GM10847 (cell line): ENCODE measurements around the gene CSK.

Source experiments
- POLR2A ChIP-seq: IDR thresholded peaks from 2 replicates; pipeline ENCODE4 v1.6.1; 2011; ENCODE audit not compliant: insufficient read length; ENCODE audit errors: extremely low read depth

The CSK gene

GRCh38 chr15:74782259-74783071 lies 585 bp downstream of the CSK start:
- TF ChIP-seq POLR2A: no peak

- no peak for TF ChIP-seq POLR2A
Observed at GRCh38 chr15:74783072-74783807, 1.4 kb downstream of the CSK start.

GRCh38 chr15:74783808-74784175 lies 1.9 kb downstream of the CSK start:
- TF ChIP-seq POLR2A: no peak

- no peak for TF ChIP-seq POLR2A
Observed at GRCh38 chr15:74784426-74785193, 2.7 kb downstream of the CSK start.

GRCh38 chr15:74785194-74786032 lies 3.5 kb downstream of the CSK start:
- TF ChIP-seq POLR2A: no peak

- no peak for TF ChIP-seq POLR2A
Observed at GRCh38 chr15:74786551-74787165, 4.8 kb downstream of the CSK start.

GRCh38 chr15:74787251-74788041 lies 5.6 kb downstream of the CSK start:
- peak; percentile 47 for TF ChIP-seq POLR2A

GRCh38 chr15:74788042-74788682 lies 6.3 kb downstream of the CSK start:
- no peak for TF ChIP-seq POLR2A

GRCh38 chr15:74788683-74789151 lies 6.8 kb downstream of the CSK start:
- peak; percentile 62 for TF ChIP-seq POLR2A

GRCh38 chr15:74789171-74789631 lies 7.3 kb downstream of the CSK start:
- TF ChIP-seq POLR2A: peak; percentile 47

- no peak for TF ChIP-seq POLR2A
Observed at GRCh38 chr15:74789741-74790079, 7.8 kb downstream of the CSK start.

- TF ChIP-seq POLR2A: no peak
Observed at GRCh38 chr15:74790080-74790916, 8.4 kb downstream of the CSK start.

GRCh38 chr15:74791007-74791406 lies 9.1 kb downstream of the CSK start:
- no peak for TF ChIP-seq POLR2A

- no peak for TF ChIP-seq POLR2A
Observed at GRCh38 chr15:74791667-74792066, 9.8 kb downstream of the CSK start.
